ENCODE results near the gene CLASP1. TPM values are rescaled to one million over a fixed set of nuclear protein-coding genes. Genes with fewer than 3 reads are reported as not detected.

Gene CLASP1
- polyA plus RNA-seq, 1 donor (not counting 4 experiments of a cell fraction or from before 2014, with no cell fraction given), result 16.7 TPM

DNA sequence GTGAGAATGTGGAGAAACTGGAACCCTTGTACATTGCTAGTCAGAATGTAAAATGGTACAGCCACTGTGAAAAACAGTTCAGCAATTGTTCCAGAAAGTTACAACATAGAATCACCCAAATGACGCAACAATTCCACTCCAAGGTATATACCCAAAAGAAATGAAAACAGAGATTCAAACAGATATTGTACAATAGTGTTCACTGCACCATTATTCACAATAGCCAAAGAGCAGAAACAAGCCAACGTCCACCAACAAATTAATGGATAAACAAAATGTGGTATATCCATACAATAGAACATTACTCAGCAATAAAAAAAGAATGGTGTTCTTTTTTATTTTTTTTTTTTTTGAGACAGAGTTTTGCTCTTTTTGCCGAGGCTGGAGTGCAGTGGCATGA, 10.9 kb downstream of the CLASP1 start:
- H3K4me2 ChIP-seq (ENCODE audit: control insufficient read depth, extremely low read depth, insufficient read depth, low read depth, low read length), result no peak overlapping the region
- FAIRE-seq, result no peak
- no peak for DNase-seq (ENCODE audit: low read depth, low spot score)
- TF ChIP-seq EZH2 (IDR thresholded peaks at IDR 0.05; ENCODE audit: low read length), result no peak
- no peak for TF ChIP-seq CTCF (optimal IDR thresholded peaks at IDR 0.05 in 1 of 3, IDR thresholded peaks at IDR 0.05 in 1 of 3, conservative IDR thresholded peaks at IDR 0.05 in 1 of 3; ENCODE audit: extremely low read depth in 1 of 3, insufficient read depth in 2 of 3, low read length in 3 of 3)
- dilution Hi-C loops (cut with MboI; ENCODE audit: extremely low pct_ligation_motif_present, low sequenced_read_pairs), result no loop called here
- H4K20me1 ChIP-seq (ENCODE audit: control insufficient read depth, extremely low read depth, insufficient read depth, low read length), result no peaks in the 10 kb centered on the region
- no peaks in the 10 kb centered on the region for H3K36me3 ChIP-seq (ENCODE audit: control insufficient read depth in 2 of 2, extremely low read depth in 1 of 2, insufficient read depth in 2 of 2, low read length in 2 of 2)
- H2AFZ ChIP-seq (ENCODE audit: control insufficient read depth, low read length), result no peak overlapping the region
- H3K9me3 ChIP-seq (ENCODE audit: control insufficient read depth, low read depth, low read length), result no peaks in the 10 kb centered on the region
- H3K9me1 ChIP-seq (ENCODE audit: control insufficient read depth, extremely low read depth, insufficient read depth, low read length), result no peaks in the 10 kb centered on the region
- H3K79me2 ChIP-seq (ENCODE audit: control insufficient read depth, insufficient read depth, low read length), result peaks cover 76% of the 10 kb centered on the region
- H3K4me3 ChIP-seq (ENCODE audit: control insufficient read depth in 2 of 3, extremely low read depth in 1 of 3, insufficient read depth in 2 of 3, low read depth in 1 of 3, low read length in 3 of 3), result no peak overlapping the region
- no peaks in the 10 kb centered on the region for H3K27me3 ChIP-seq (ENCODE audit: control insufficient read depth, extremely low read depth, insufficient read depth, low read length)
- H3K4me1 ChIP-seq (ENCODE audit: control insufficient read depth, extremely low read depth, insufficient read depth, low read length), result peaks cover 20% of the 10 kb centered on the region
- H3K27ac ChIP-seq (ENCODE audit: control insufficient read depth, insufficient read depth, low read length), result no peak overlapping the region
- no peak overlapping the region for H3K9ac ChIP-seq (ENCODE audit: control insufficient read depth, extremely low read depth, insufficient read depth, low read length)

DNA sequence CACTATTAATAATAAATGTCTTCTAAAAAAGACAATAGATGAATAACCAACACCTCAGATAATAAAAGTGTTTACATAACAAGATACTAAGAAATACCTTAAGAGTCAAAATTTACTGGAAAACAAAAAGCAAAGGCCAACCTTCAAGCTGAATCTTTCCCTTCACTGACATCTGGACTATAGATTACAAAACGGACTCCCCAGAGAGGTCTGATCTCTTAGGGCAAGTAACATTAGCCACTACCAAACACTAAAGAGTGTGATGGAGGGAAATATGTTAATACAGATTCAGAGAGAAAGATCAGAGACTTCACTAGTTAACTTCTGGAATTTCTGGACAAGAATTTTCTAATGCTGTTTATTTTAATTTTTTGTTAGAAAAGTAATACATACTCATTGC, 13.9 kb downstream of the CLASP1 start:
- Histone ChIP-seq H3K36me3 (ENCODE audit: control insufficient read depth in 2 of 2, extremely low read depth in 1 of 2, insufficient read depth in 2 of 2, low read length in 2 of 2) (no peaks in the 10 kb centered on the region), H2AFZ (ENCODE audit: control insufficient read depth, low read length) (no peak overlapping the region), H3K4me2 (ENCODE audit: control insufficient read depth, extremely low read depth, insufficient read depth, low read depth, low read length) (no peak overlapping the region), H3K9ac (ENCODE audit: control insufficient read depth, extremely low read depth, insufficient read depth, low read length) (no peak overlapping the region), H3K4me1 (ENCODE audit: control insufficient read depth, extremely low read depth, insufficient read depth, low read length) (peaks cover 20% of the 10 kb centered on the region), H3K9me3 (ENCODE audit: control insufficient read depth, low read depth, low read length) (no peaks in the 10 kb centered on the region), H3K27ac (ENCODE audit: control insufficient read depth, insufficient read depth, low read length) (peak overlapping the region; percentile 10), H3K79me2 (ENCODE audit: control insufficient read depth, insufficient read depth, low read length) (peaks cover 67% of the 10 kb centered on the region), H3K27me3 (ENCODE audit: control insufficient read depth, extremely low read depth, insufficient read depth, low read length) (no peaks in the 10 kb centered on the region), H4K20me1 (ENCODE audit: control insufficient read depth, extremely low read depth, insufficient read depth, low read length) (no peaks in the 10 kb centered on the region), H3K4me3 (ENCODE audit: control insufficient read depth in 2 of 3, extremely low read depth in 1 of 3, insufficient read depth in 2 of 3, low read depth in 1 of 3, low read length in 3 of 3) (no peak overlapping the region), H3K9me1 (ENCODE audit: control insufficient read depth, extremely low read depth, insufficient read depth, low read length) (no peaks in the 10 kb centered on the region)
- dilution Hi-C loops (cut with MboI; ENCODE audit: extremely low pct_ligation_motif_present, low sequenced_read_pairs), result no loop called here
- no peak for FAIRE-seq
- DNase-seq (ENCODE audit: low read depth, low spot score), result no peak
- no peak for TF ChIP-seq EZH2 (IDR thresholded peaks at IDR 0.05; ENCODE audit: low read length)
- no peak for TF ChIP-seq CTCF (optimal IDR thresholded peaks at IDR 0.05 in 1 of 3, IDR thresholded peaks at IDR 0.05 in 1 of 3, conservative IDR thresholded peaks at IDR 0.05 in 1 of 3; ENCODE audit: extremely low read depth in 1 of 3, insufficient read depth in 2 of 3, low read length in 3 of 3)

Measured in keratinocyte (primary cell).